C1 segment of cervical spinal cord (tissue), 14 donors: ENCODE measurements around the gene CLMP.
"Not testable (repeated sequence)": the region's sequence is repeated elsewhere in the genome, so short reads cannot be mapped to it uniquely, and the experiment has no call there.

Source experiments
- DNase-seq, 14 donors: peaks; one replicate each; lab custom pipeline; 2025; lab: John Stamatoyannopoulos, UW

Gene CLMP

GRCh38 chr11:123218451-123218850 lies 23.4 kb upstream of the CLMP start:
- no peak for DNase-seq

- no peak for DNase-seq
Observed at GRCh38 chr11:123217897-123218296, 22.8 kb upstream of the CLMP start.

DNA sequence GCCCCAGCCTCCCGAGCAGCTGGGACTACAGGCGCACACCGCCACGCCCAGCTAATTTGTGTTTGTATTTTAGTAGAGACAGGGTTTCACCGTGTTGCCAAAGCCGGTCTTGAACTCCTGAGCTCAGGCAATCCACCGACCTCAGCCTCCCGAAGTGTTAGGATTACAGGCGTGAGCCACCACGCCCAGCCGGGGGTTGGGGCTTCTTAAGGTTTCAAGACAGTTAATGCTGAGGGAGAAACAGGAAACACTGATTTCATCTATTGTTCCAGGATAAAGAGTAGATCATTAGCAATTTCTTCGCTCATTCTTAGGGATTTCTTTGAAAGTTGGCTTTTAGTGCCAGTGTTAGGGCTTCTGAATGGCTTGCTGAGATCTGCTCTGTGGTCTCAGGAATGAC lies 21.2 kb upstream of the CLMP start:
- no peak for DNase-seq

GRCh38 chr11:123214940-123215339 lies 19.9 kb upstream of the CLMP start:
- DNase-seq: no peak

DNA sequence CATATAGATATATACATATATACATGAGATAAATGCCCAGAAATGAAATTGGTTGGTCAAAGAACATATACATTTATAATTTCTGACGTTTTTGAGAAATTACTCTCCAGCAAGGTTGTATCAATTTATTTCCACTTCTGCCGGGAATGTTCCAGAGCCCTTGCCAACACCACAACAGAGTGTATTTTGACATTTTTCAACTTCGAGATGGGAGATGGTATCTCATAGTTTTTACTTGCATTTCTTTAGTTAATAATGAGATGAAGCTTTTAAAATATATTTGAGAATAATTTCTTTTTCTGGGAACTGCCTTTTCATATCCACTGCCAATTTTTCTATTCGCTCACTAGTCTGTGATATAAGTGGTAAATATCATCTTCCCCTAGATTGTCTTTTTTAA lies 19.3 kb upstream of the CLMP start:
- no peak for DNase-seq

- no peak for DNase-seq
Observed at GRCh38 chr11:123213307-123213771, 18.3 kb upstream of the CLMP start.

DNA sequence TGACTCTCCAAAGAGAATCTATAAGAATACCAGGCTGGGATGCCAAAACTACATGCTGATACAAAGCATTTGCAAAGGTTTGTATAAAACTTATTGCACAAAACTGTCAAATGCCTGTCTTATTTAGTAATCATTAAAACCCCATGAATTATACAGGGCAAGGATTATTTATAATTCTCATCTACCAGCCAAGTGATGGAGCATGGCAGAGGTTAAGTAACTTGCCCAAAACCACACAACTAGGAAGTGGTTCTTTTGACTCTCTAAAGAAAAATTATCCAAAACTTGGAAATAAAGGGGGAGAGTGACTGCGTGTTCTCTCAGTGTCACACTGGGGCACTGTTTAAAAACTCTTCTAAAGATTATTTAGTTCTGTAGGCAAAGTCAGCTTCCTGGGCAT lies 17.4 kb upstream of the CLMP start:
- DNase-seq: no peak

GRCh38 chr11:123211981-123212380 lies 16.9 kb upstream of the CLMP start:
- no peak for DNase-seq

- DNase-seq: no peak
Observed at GRCh38 chr11:123211149-123211852, 16.3 kb upstream of the CLMP start.

DNA sequence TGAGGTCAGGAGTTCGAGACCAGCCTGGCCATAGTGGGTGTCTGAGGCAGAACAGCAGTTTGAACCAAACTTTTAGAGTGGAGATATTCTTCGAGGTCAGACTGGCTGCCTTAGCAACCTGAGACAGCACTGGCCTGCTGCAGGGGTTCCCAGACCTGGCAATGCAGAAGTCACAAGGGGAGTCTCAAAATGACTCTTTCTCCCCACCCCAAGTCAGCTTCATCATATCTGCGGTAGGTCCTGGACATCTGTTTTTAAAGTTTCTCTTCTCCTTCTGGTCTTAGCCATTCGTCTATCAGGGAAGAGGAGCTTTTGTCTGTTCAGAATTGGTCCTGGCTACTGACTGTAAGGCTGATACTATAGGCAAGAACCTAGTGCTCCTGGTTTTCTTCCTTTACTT lies 14.5 kb upstream of the CLMP start:
- no peak for DNase-seq

DNA sequence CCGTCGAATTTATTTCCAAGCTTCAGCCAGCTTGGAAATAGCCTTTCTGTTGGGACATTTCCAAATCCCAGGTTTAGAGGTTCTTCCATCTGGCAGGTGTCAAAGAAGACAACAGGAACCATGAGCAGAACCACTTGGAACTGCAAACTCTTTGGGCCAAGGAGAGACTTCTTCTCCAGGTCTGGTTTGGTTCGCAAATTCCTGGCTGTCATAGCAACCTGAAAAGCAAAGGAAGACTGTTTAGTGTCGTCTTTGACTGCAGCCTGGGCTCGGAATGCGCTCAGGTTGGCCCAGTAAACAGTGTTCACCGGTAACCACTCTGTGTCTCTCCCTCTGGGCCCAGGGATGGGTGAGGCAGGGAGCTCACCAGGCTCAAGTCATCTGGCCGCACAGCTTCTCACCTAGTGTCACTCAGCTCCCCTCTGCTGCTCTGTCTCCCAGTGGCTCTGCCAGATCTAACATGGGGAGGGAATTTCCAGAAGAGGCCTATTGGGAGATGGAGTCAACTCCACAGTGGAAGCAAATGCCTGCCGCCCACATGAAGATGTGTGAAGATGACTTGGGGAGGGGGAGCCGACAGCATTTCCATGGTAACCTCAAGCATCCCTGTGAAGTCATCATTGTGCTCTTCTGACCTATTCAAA lies 11.9 kb upstream of the CLMP start:
- DNase-seq: peak in 1 of 14 donors; percentile 32

GRCh38 chr11:123206055-123206454 lies 11.0 kb upstream of the CLMP start:
- not testable (repeated sequence) for DNase-seq

GRCh38 chr11:123203934-123204333 lies 8.9 kb upstream of the CLMP start:
- DNase-seq: no peak

GRCh38 chr11:123203471-123203870 lies 8.4 kb upstream of the CLMP start:
- no peak for DNase-seq

- DNase-seq: no peak
Observed at GRCh38 chr11:123202155-123203151, 7.4 kb upstream of the CLMP start.

- no peak for DNase-seq
Observed at GRCh38 chr11:123200264-123200663, 5.2 kb upstream of the CLMP start.

DNA sequence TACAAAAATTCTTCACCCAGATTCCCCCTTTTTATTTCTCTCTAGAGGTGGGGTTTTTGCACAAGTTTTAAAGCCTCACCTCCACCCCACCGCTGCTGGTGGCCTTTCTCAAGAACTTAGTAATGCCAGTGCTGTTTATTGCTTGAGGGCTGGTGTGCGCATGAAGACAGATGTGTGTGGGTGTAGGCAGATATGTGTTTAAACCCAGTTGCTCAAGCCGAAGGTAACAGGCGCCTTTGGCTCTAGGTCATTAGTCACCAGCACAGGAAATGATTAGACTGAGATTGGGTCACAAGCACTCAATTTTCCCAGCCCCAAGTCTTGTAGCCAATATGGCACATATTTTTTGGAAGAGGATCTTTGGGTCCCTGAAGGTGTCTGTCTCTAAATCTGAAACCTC lies 2.7 kb upstream of the CLMP start:
- DNase-seq: no peak

DNA sequence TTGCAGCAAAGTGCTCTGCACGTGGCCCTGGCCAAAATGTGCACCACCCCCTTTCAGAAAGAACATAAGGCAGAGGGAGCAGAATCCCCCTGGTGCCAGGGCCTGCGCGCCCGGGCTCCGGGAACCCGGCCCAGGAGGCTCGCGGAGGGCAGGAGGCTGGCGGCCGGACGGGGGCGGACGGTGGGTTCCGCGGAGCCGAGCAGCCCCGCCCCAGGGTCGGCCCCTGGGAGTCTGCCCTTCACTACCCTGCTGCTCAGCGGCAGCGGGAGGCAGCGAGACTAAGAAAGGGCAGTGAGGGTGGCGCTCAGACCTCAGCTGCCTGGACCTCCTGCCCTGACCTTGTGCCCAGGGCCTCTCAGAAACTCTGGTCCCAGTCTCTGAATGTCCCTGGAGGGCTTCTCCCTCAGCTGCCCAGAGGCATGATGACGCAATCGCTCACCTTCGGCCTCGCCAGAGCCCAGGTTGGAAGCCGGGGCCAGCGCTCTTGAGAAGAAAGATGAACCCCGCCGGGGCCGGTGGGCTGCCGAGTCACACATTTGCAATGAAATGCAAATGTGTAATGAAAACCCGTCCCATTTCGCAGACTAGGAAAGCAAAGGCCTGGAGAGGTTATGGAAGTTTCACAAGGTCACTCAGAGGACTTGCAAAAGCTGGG lies 1.1 kb upstream of the CLMP start:
- no peak for DNase-seq

DNA sequence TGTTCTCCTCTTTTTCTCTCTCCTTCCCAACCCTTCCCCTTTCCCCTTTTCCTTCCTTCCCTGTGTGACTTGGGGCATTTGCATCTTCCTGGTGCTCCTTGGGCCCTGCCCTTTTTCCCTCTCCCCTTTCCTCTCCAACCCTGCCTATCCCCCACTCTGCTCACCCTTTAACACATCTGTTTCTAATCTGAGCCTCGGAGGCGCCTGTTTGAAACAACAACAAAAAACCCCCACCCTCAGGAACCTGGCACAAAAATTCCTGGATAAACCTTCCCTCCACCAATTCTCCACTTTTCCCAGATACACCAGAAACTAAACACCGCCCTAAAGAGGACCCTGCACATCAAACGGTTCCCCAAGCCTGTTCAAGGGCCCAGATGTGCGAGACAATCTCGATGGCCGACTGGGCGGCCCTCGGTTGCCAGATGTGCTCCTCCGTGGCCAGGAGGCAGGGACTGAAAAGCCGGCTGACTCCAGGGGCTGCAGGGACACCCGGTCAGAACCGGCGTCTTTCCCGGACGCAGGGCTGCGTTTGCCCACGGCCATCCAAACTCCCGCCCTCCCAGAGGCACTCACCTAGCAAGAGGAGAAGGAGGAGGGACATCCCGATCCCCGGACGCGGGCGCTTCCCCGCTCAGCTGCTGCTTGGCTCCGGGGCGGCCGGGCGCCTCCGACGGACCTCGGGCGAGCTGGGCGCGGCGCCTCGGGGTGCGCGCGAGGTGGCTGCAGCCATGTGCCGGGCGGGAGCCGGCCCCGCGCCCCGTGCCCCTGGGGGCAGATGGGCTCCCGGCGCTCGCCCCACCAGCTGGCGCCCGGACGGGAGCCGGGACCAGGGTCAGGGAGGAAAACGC lies 486 bp downstream of the CLMP start:
- DNase-seq: peak in 1 of 14 donors; percentile 9

- no peak for DNase-seq
Observed at GRCh38 chr11:123193742-123194141, 1.3 kb downstream of the CLMP start.

GRCh38 chr11:123191939-123192338 lies 3.1 kb downstream of the CLMP start:
- no peak for DNase-seq
